K562 (cell line): ENCODE results near the gene CCSER1. TPM values are rescaled to one million over a fixed set of nuclear protein-coding genes. Genes with fewer than 3 reads are reported as not detected.

Experiments used
- ATAC-seq: fragments of 200-7000 bp; cut with Tn5 transposase; 3 replicates; pipeline ENCODE4 v1.9.1; 2020; ENCODE audit warnings: moderate library complexity
- BruUV-seq: library from RNA; stranded (reverse); fragments of 400-500 nt; replicated peaks from 2 replicates; lab custom pipeline; 2021; lab: Mats Ljungman, UMichigan
- CTCF ChIA-PET: fragments of 300-600 bp; formaldehyde crosslinking; extraction: SDS; loops from one replicate; lab custom pipeline; 2021; ENCODE audit warnings: low intra/inter-chr PET ratio; lab: Yijun Ruan, JAX
- POLR2A ChIA-PET: fragments of 300-600, 350-650 bp; sonication (Branson Sonifier 250); formaldehyde crosslinking; extraction: SDS; loops from one replicate; lab custom pipeline; 2021; ENCODE audit warnings: antibody characterized with exemption, inconsistent platforms; lab: Yijun Ruan, JAX
- DNase-seq, 4 experiments: peaks; one replicate each; pipeline versions ENCODE4 v3.0.0 to v3.0.0-alpha.2; 2011 to 2018; ENCODE audit warnings: low spot score in 3 of 4, mixed read lengths in 3 of 4; ENCODE audit errors: extremely low read depth in 1 of 4
- FAIRE-seq: peaks from 2 replicates; lab custom pipeline; 2011; peaks lifted over from hg19 to GRCh38; lab: Jason Lieb, UNC
- H2AFZ ChIP-seq: 2 replicates; pipeline ENCODE4 v1.6.0; 2011; ENCODE audit warnings: low read depth, low read length, control low read depth, inconsistent platforms
- H3K27ac ChIP-seq: fragments of 200-600 bp; 3 replicates; pipeline ENCODE4 v1.8.0; 2011; ENCODE audit warnings: low read depth, mild to moderate bottlenecking, control low read depth, inconsistent platforms, low read length, moderate library complexity, mixed read lengths; ENCODE audit errors: extremely low read depth
- H3K27me3 ChIP-seq, 2 experiments: fragments of 300-600 bp in 1 of 2; 2 replicates in 1 of 2; 3 replicates in 1 of 2; pipeline versions ENCODE4 v1.6.0 to v1.8.0; 2011; ENCODE audit warnings: inconsistent platforms in 2 of 2, low read length in 2 of 2, mild to moderate bottlenecking in 1 of 2, mixed read lengths in 1 of 2, moderate library complexity in 1 of 2; ENCODE audit not compliant: control insufficient read depth in 2 of 2, insufficient read depth in 2 of 2
- H3K36me3 ChIP-seq: fragments of 300-600 bp; 3 replicates; pipeline ENCODE4 v1.8.0; 2011; ENCODE audit warnings: mild to moderate bottlenecking, low read length, inconsistent platforms; ENCODE audit not compliant: control insufficient read depth, insufficient read depth
- H3K4me1 ChIP-seq, 2 experiments: fragments of 200-600 bp in 1 of 2; replicated peaks in 1 of 2; 2 replicates in 1 of 2; 3 replicates in 1 of 2; pipeline versions ENCODE4 v1.5.1 to v1.8.0; 2011; ENCODE audit warnings: inconsistent platforms in 2 of 2, low read length in 2 of 2, mild to moderate bottlenecking in 1 of 2, mixed read lengths in 1 of 2, moderate library complexity in 1 of 2; ENCODE audit not compliant: control insufficient read depth in 2 of 2, insufficient read depth in 2 of 2
- H3K4me2 ChIP-seq: 2 replicates; pipeline ENCODE4 v1.6.1; 2011; ENCODE audit warnings: low read length, control low read depth, inconsistent platforms, mixed read lengths; ENCODE audit not compliant: insufficient read depth
- H3K4me3 ChIP-seq: fragments of 200-600 bp; sonication (generic), shearing (Covaris generic); 2 replicates; pipeline ENCODE4 v1.5.1; 2016; ENCODE audit warnings: control low read depth, inconsistent platforms
- H3K79me2 ChIP-seq: fragments of 200-600 bp; 3 replicates; pipeline ENCODE4 v1.8.0; 2011; ENCODE audit warnings: low read length, inconsistent platforms; ENCODE audit not compliant: control insufficient read depth, insufficient read depth
- H3K9ac ChIP-seq, 2 experiments: 2 replicates each; pipeline versions ENCODE4 v1.6.0 to v1.6.1; 2011; ENCODE audit warnings: low read depth in 2 of 2, low read length in 2 of 2, control low read depth in 1 of 2, inconsistent platforms in 1 of 2, mild to moderate bottlenecking in 1 of 2, mixed read lengths in 1 of 2; ENCODE audit not compliant: insufficient read depth in 1 of 2
- H3K9me1 ChIP-seq: one replicate; pipeline ENCODE4 v1.6.0; 2011; ENCODE audit warnings: inconsistent platforms, mild to moderate bottlenecking, low read length, moderate library complexity; ENCODE audit not compliant: control insufficient read depth, insufficient read depth
- H3K9me3 ChIP-seq: replicated peaks from 2 replicates; pipeline ENCODE4 v1.5.1; 2011; ENCODE audit warnings: low read depth, low read length, inconsistent platforms; ENCODE audit not compliant: control insufficient read depth, insufficient read depth
- H4K20me1 ChIP-seq: replicated peaks from 2 replicates; pipeline ENCODE4 v1.6.1; 2011; ENCODE audit warnings: low read length, inconsistent platforms, mixed read lengths; ENCODE audit not compliant: control insufficient read depth, insufficient read depth
- BHLHE40 ChIP-seq: IDR thresholded peaks from 2 replicates; pipeline ENCODE4 v1.6.1; 2011; ENCODE audit warnings: low read length, improper control_type of control experiment
- DIDO1 ChIP-seq: fragments of 450-650 bp; IDR thresholded peaks from 2 replicates; pipeline ENCODE4 v1.6.1; 2016; ENCODE audit warnings: low read depth, missing biosample characterization, missing genetic modification characterization
- ETV6 ChIP-seq, 3 experiments: fragments of 150-350 bp in 1 of 3; sonication (generic) in 1 of 3; formaldehyde crosslinking in 1 of 3; IDR thresholded peaks; 2 replicates each; pipeline versions ENCODE4 v1.6.1 to v1.8.0; 2014 to 2022; ENCODE audit warnings: borderline replicate concordance in 2 of 3, low read depth in 2 of 3, antibody characterized with exemption in 1 of 3, low read length in 1 of 3, mild to moderate bottlenecking in 1 of 3, missing genetic modification reagents in 1 of 3
- EWSR1 ChIP-seq: fragments of 450-650 bp; IDR thresholded peaks from 2 replicates; pipeline ENCODE4 v1.6.1; 2018; ENCODE audit warnings: borderline replicate concordance, mild to moderate bottlenecking, low read depth, moderate library complexity; ENCODE audit not compliant: partially characterized antibody
- FOS ChIP-seq: IDR thresholded peaks from 3 replicates; pipeline ENCODE4 v1.6.1; 2011; ENCODE audit not compliant: insufficient read length; ENCODE audit errors: extremely low read depth
- KLF10 ChIP-seq: fragments of 250-450 bp; sonication (Bioruptor Pico); IDR thresholded peaks from 2 replicates; pipeline ENCODE4 v1.6.1; 2021; ENCODE audit warnings: matching md5 sums
- MCM5 ChIP-seq: fragments of 450-650 bp; IDR thresholded peaks from 2 replicates; pipeline ENCODE4 v1.6.1; 2016; ENCODE audit warnings: low read depth
- NCOA2 ChIP-seq, 2 experiments: fragments of 450-650 bp; IDR thresholded peaks; 2 replicates each; pipeline ENCODE4 v1.6.1; 2018; ENCODE audit warnings: mild to moderate bottlenecking in 2 of 2, moderate library complexity in 1 of 2; ENCODE audit not compliant: partially characterized antibody in 2 of 2
- NFXL1 ChIP-seq: fragments of 450-650 bp; formaldehyde crosslinking; IDR thresholded peaks from 2 replicates; pipeline ENCODE4 v1.4.0; 2021; ENCODE audit warnings: mild to moderate bottlenecking
- POU5F1 ChIP-seq: fragments of 150-350 bp; IDR thresholded peaks from 2 replicates; pipeline ENCODE4 v1.6.1; 2014; ENCODE audit warnings: borderline replicate concordance, low read length, low read depth, mild to moderate bottlenecking; ENCODE audit not compliant: partially characterized antibody
- PRDM10 ChIP-seq: fragments of 450-650 bp; IDR thresholded peaks from 2 replicates; pipeline ENCODE4 v1.6.1; 2018; ENCODE audit not compliant: partially characterized antibody
- PTTG1 ChIP-seq: fragments of 450-650 bp; IDR thresholded peaks from 2 replicates; pipeline ENCODE4 v1.6.1; 2016; ENCODE audit warnings: low read depth, mild to moderate bottlenecking, missing genetic modification characterization, missing compliant biosample characterization
- TCF3 ChIP-seq: sonication (generic); formaldehyde crosslinking; IDR thresholded peaks from 2 replicates; pipeline ENCODE4 v1.4.0; 2020; ENCODE audit warnings: mild to moderate bottlenecking, missing genetic modification reagents
- THAP7 ChIP-seq: fragments of 250-450 bp; sonication (Bioruptor Pico); IDR thresholded peaks from 2 replicates; pipeline ENCODE4 v1.5.0; 2021
- ZBTB8A ChIP-seq: fragments of 450-650 bp; IDR thresholded peaks from 2 replicates; pipeline ENCODE4 v1.6.1; 2018; ENCODE audit warnings: mild to moderate bottlenecking, moderate library complexity; ENCODE audit not compliant: partially characterized antibody
- ZNF224 ChIP-seq: sonication (generic); formaldehyde crosslinking; IDR thresholded peaks from 2 replicates; pipeline ENCODE4 v1.8.0; 2022; ENCODE audit warnings: mild to moderate bottlenecking, missing genetic modification reagents
- ZNF41 ChIP-seq: fragments of 250-450 bp; sonication (Bioruptor Pico); conservative IDR thresholded peaks from 2 replicates; pipeline ENCODE4 v1.4.0; 2020; ENCODE audit warnings: mild to moderate bottlenecking
- WGBS: fragments of 100-300 bp; shearing (Covaris generic); methylation state at CpG from one replicate; pipeline ENCODE4 v1.1.6; 2016; ENCODE audit warnings: low coverage, mixed read lengths; ENCODE audit not compliant: insufficient coverage; ENCODE audit errors: missing lambda C conversion rate; 5-methylcytosine and 5-hydroxymethylcytosine counted together
- in situ Hi-C: fragments of 300-500 bp; cut with MboI; formaldehyde crosslinking; loops from 4 replicates; pipeline ENCODE4 v1.15.0; 2018; ENCODE audit warnings: inconsistent platforms, mixed read lengths
- intact Hi-C: fragments of 100-400 bp; cut with micrococcal nuclease; formaldehyde crosslinking; loops from 2 replicates; pipeline ENCODE4 v1.14.2; 2022
- polyA plus RNA-seq, 8 experiments: library from polyadenylated mRNA; depleted of rRNA in 4 of 8; stranded (reverse) in 5 of 8; unstranded in 3 of 8; fragments of >200 nt; fragmentation: Nextera tagmentation in 2 of 8; fragmentation: Illumina TruSeq in 1 of 8; extraction: Ambion mirVana in 2 of 8; extraction: Trizol in 1 of 8; gene quantifications; 2 replicates each; pipeline versions ENCODE4 v1.2.1 to v1.2.3, GENCODE V29; 2011 to 2014; ENCODE audit warnings: inconsistent platforms in 1 of 8, missing spikeins in 1 of 8
- total RNA-seq, 7 experiments: library from RNA; depleted of rRNA in 6 of 7; stranded (reverse); fragments of >200 nt in 6 of 7; fragmentation: Illumina TruSeq in 2 of 7; extraction: Trizol in 2 of 7; gene quantifications; 2 replicates each; pipeline versions ENCODE4 v1.2.1 to v1.2.3, GENCODE V29; 2011 to 2021; ENCODE audit warnings: low replicate concordance in 1 of 7

CCSER1 gene
- total and polyA plus RNA-seq, 9 of the 15 experiments (the other 6 are each of a cell fraction or from before 2014, with no cell fraction given) = not detected

GRCh38 chr4:90570615-90571014 is 443.4 kb downstream of the CCSER1 start (continued):
- TF ChIP-seq BHLHE40 = no peak
- TF ChIP-seq ETV6 (IDR thresholded peaks at IDR 0.05; ENCODE audit: borderline replicate concordance in 1 of 2, low read depth in 2 of 2, low read length in 1 of 2) = no peak
- TF ChIP-seq ETV6 (CRISPR knock-in tag; IDR thresholded peaks at IDR 0.05; ENCODE audit: borderline replicate concordance) = no peak
- TF ChIP-seq ZNF224 (CRISPR knock-in tag) = no peak
- TF ChIP-seq NFXL1 (CRISPR knock-in tag) = no peak
- no peak for TF ChIP-seq EWSR1
- TF ChIP-seq ZBTB8A = no peak
- TF ChIP-seq, all 486 proteins: peak for 0

- Histone ChIP-seq H2AFZ (no peak overlapping the region), H3K4me2 (no peak overlapping the region), H3K9ac (no peak overlapping the region), H3K4me3 (no peak overlapping the region), H3K79me2 (no peaks in the 10 kb centered on the region), H3K9me3 (no peaks in the 10 kb centered on the region; the same call in none of the 2 replicates), H4K20me1 (no peaks in the 10 kb centered on the region), H3K27me3 (no peaks in the 10 kb centered on the region), H3K36me3 (no peaks in the 10 kb centered on the region), H3K27ac (no peak overlapping the region), H3K9me1 (no peaks in the 10 kb centered on the region), H3K4me1 (no peaks in the 10 kb centered on the region)
- 6% methylated on average over 2 of the region's 2 CpGs for WGBS
- no peak for ATAC-seq
- ChIA-PET CTCF (no interaction called here), POLR2A (no interaction called here)
- in situ Hi-C loops = no loop called here
- no TSS peak for BruUV-seq
- FAIRE-seq = no peak
- no peak for DNase-seq
- intact Hi-C loops = no loop called here
- no peak for TF ChIP-seq FOS
- TF ChIP-seq DIDO1 = no peak
- no peak for TF ChIP-seq TCF3 (CRISPR knock-in tag)
- no peak for TF ChIP-seq PTTG1 (tag)
- TF ChIP-seq PRDM10 = no peak
- TF ChIP-seq NCOA2 (IDR thresholded peaks at IDR 0.05; ENCODE audit: partially characterized antibody in 2 of 2) = no peak
- TF ChIP-seq THAP7 (CRISPR knock-in tag) = no peak
- TF ChIP-seq POU5F1 = no peak
- no peak for TF ChIP-seq KLF10 (CRISPR knock-in tag)
- TF ChIP-seq ZNF41 (CRISPR knock-in tag) = no peak
- TF ChIP-seq MCM5 = no peak
Measured at GRCh38 chr4:90572996-90573395, 445.8 kb downstream of the CCSER1 start.
